Adipocyte (in vitro differentiated cells): Measurements from ENCODE around the gene PTCD1.

Source experiments
- DNase-seq: peaks from one replicate; pipeline ENCODE4 v3.0.0-alpha.2; 2015; ENCODE audit warnings: low read depth
- H3K27me3 ChIP-seq: replicated peaks from 2 replicates; pipeline ENCODE4 v1.7.0; 2013; ENCODE audit warnings: mild to moderate bottlenecking, low read length, moderate library complexity; ENCODE audit not compliant: control insufficient read depth, insufficient read depth
- H3K36me3 ChIP-seq: 2 replicates; pipeline ENCODE4 v1.7.0; 2013; ENCODE audit warnings: low read length, mild to moderate bottlenecking, moderate library complexity; ENCODE audit not compliant: control insufficient read depth, insufficient read depth, severe bottlenecking
- H3K4me1 ChIP-seq: 2 replicates; pipeline ENCODE4 v1.7.0; 2013; ENCODE audit warnings: mild to moderate bottlenecking, low read length, moderate library complexity; ENCODE audit not compliant: control insufficient read depth, insufficient read depth
- H3K4me3 ChIP-seq: 2 replicates; pipeline ENCODE4 v1.7.0; 2013; ENCODE audit warnings: mild to moderate bottlenecking, low read length, moderate library complexity
- H3K9ac ChIP-seq: 2 replicates; pipeline ENCODE4 v1.7.0; 2013; ENCODE audit warnings: mild to moderate bottlenecking, low read length, moderate library complexity
- H3K9me3 ChIP-seq: 2 replicates; pipeline ENCODE4 v1.7.0; 2013; ENCODE audit warnings: mild to moderate bottlenecking, low read length, moderate library complexity; ENCODE audit not compliant: control insufficient read depth

Gene PTCD1

GRCh38 chr7:99406557-99406956 lies 32.0 kb downstream of the PTCD1 start:
- Histone ChIP-seq H3K4me3 (peak overlapping the region; percentile 100), H3K27me3 (no peaks in the 10 kb centered on the region), H3K36me3 (peaks cover 33% of the 10 kb centered on the region), H3K4me1 (peaks cover 41% of the 10 kb centered on the region), H3K9me3 (no peaks in the 10 kb centered on the region), H3K9ac (peak overlapping the region; percentile 99)
- no peak for DNase-seq

GRCh38 chr7:99404977-99405320 lies 33.6 kb downstream of the PTCD1 start:
- H3K9me3 ChIP-seq, result no peaks in the 10 kb centered on the region
- DNase-seq, result no peak
- H3K36me3 ChIP-seq, result peaks cover 35% of the 10 kb centered on the region
- H3K4me3 ChIP-seq, result no peak overlapping the region
- H3K9ac ChIP-seq, result peak overlapping the region; percentile 41
- H3K4me1 ChIP-seq, result peaks cover 35% of the 10 kb centered on the region
- no peaks in the 10 kb centered on the region for H3K27me3 ChIP-seq

DNA sequence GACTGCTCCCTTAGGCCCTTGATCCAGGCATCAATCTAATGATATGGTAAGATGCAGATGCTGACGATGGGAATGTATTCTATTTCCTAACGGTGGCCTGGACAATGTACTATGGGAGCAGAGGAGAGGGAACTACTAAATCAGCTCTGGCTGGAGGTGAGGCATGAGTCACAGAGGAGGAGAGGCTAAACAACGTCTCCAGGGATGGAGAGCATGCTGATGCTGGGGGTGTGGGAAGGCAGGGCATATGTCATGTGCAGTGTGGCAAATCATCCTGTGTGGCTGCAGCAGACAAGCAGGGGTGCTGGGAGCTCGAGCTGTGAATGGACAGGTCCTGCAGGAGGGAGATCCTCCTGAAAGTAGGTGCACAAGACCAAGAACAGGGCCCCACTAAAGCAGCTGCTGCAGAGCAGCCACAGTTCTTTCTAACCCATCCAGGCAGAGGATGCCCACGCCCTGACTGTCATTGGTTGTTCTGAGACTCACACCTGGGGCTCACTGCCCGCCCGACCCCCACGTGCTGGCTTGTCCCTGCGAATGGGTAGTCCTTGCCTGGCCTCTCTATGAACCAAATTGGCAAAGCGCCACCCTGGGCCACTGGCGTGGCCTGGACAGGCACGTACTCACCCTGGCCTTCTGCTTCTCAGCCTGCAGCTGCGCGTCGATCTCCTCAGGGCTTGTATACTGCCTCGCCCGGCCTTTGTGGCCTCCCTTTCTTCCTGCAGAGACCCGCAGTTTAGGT lies 34.2 kb downstream of the PTCD1 start:
- peaks cover 32% of the 10 kb centered on the region for H3K4me1 ChIP-seq
- H3K36me3 ChIP-seq, result peaks cover 41% of the 10 kb centered on the region
- no peaks in the 10 kb centered on the region for H3K9me3 ChIP-seq
- no peak for DNase-seq
- H3K9ac ChIP-seq, result peak overlapping the region; percentile 41
- H3K4me3 ChIP-seq, result no peak overlapping the region
- no peaks in the 10 kb centered on the region for H3K27me3 ChIP-seq

DNA sequence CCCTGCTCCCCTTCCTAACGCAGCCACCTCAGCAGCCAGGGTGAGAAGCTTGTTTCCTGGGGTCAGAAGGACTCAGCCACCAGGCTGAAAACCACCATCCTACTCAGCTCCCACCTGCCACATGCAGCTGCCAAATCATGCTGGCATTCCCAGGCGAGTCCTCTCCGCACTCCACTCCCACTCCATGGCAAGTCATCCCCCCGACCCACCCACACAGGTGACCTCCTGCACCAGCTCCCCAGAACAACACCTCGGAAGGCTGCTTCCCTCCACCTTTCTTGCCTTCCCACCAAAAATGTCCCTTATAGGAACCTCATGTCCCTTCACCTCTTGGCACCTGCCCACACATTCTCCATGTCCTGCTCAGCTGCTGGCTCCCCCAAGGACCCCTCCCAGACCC lies 34.8 kb downstream of the PTCD1 start:
- H3K4me3 ChIP-seq, result no peak overlapping the region
- no peak for DNase-seq
- no peak overlapping the region for H3K9ac ChIP-seq
- peaks cover 32% of the 10 kb centered on the region for H3K4me1 ChIP-seq
- H3K36me3 ChIP-seq, result peaks cover 47% of the 10 kb centered on the region
- no peaks in the 10 kb centered on the region for H3K9me3 ChIP-seq
- no peaks in the 10 kb centered on the region for H3K27me3 ChIP-seq

DNA sequence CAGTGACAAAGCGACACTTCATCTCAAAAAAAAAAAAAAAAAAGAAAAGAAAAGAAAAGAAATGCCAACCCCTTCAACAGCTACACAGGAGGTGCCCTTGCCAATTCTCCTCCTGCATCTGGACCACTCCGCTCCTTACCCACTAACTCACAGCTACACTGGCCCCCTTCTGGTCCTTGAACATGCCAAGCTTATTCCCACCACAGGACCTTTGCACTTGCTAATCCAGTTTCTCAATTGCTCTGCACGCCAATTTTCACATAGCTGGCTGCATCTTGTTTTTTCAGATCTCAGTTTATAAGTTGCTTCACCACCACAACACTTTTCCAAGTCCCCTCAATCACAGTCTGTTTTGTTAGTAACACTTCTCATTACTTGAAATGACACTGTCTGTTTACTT lies 35.7 kb downstream of the PTCD1 start:
- H3K36me3 ChIP-seq, result peaks cover 55% of the 10 kb centered on the region

GRCh38 chr7:99399597-99399996 lies 39.0 kb downstream of the PTCD1 start:
- Histone ChIP-seq H3K4me3 (no peak overlapping the region), H3K27me3 (no peaks in the 10 kb centered on the region), H3K4me1 (peaks cover 7% of the 10 kb centered on the region), H3K9ac (no peak overlapping the region), H3K36me3 (peaks cover 85% of the 10 kb centered on the region), H3K9me3 (no peaks in the 10 kb centered on the region)
- DNase-seq, result no peak

More for the DNA sequence above, 35.7 kb downstream of the PTCD1 start:
- no peaks in the 10 kb centered on the region for H3K9me3 ChIP-seq
- DNase-seq, result no peak
- no peak overlapping the region for H3K4me3 ChIP-seq
- H3K27me3 ChIP-seq, result no peaks in the 10 kb centered on the region
- peaks cover 32% of the 10 kb centered on the region for H3K4me1 ChIP-seq
- H3K9ac ChIP-seq, result no peak overlapping the region

- H3K27me3 ChIP-seq, result no peaks in the 10 kb centered on the region
- no peak overlapping the region for H3K4me3 ChIP-seq
- H3K36me3 ChIP-seq, result peaks cover 89% of the 10 kb centered on the region
- H3K9me3 ChIP-seq, result no peaks in the 10 kb centered on the region
- DNase-seq, result no peak
- peaks cover under 1% of the 10 kb centered on the region for H3K4me1 ChIP-seq
- H3K9ac ChIP-seq, result peak overlapping the region; percentile 5
These were observed 39.6 kb downstream of the PTCD1 start for GRCh38 chr7:99398891-99399445.

GRCh38 chr7:99397297-99397983 lies 41.2 kb downstream of the PTCD1 start:
- H3K27me3 ChIP-seq, result no peaks in the 10 kb centered on the region
- H3K9me3 ChIP-seq, result no peaks in the 10 kb centered on the region
- no peak overlapping the region for H3K4me3 ChIP-seq
- H3K4me1 ChIP-seq, result no peaks in the 10 kb centered on the region
- H3K36me3 ChIP-seq, result peaks cover 82% of the 10 kb centered on the region
- no peak overlapping the region for H3K9ac ChIP-seq
- no peak for DNase-seq

DNA sequence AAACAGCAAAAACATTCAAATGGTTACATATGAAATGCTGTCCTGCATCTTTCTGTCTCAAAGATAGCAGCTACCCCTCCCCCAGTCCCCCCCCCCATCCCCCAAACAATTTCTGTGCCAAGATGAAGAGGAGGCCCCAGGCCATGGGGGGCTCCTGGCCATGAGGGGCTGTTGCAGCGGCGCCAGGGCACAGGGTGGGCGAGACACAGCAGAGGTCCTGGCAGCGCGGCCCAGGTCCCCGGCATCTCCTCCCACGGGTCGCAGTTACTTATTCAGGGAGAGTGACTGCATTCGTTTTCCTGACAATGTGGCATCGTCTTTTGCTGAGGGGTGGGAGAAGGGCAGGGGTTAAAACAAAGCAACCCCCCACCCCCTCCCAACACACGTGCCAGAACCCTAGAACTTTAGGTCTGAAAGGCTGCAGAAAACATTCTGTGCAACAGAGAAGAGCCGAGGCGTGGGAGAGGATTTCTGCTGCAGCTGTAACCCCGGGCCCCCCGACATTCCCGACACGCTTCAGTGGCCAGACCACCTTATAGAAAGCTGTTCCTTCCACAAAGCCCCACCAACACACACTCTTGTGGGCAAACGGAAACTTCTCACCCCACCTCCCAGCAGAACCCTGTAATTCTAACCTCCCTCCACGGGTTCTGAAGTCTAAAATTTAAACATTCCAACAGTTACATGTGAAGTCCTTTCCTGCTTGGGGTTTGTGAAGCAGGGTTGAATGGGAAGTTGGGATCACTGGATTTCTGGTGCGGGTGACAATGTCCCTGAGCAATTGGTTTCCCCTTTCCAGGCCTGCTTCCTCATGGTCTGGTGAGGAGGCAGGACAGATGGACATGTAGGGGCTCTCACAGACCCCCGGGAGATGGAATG lies 41.9 kb downstream of the PTCD1 start:
- no peak overlapping the region for H3K4me3 ChIP-seq
- no peak overlapping the region for H3K9ac ChIP-seq
- no peaks in the 10 kb centered on the region for H3K4me1 ChIP-seq
- H3K9me3 ChIP-seq, result no peaks in the 10 kb centered on the region
- H3K36me3 ChIP-seq, result peaks cover 85% of the 10 kb centered on the region
- H3K27me3 ChIP-seq, result no peaks in the 10 kb centered on the region
- DNase-seq, result no peak

DNA sequence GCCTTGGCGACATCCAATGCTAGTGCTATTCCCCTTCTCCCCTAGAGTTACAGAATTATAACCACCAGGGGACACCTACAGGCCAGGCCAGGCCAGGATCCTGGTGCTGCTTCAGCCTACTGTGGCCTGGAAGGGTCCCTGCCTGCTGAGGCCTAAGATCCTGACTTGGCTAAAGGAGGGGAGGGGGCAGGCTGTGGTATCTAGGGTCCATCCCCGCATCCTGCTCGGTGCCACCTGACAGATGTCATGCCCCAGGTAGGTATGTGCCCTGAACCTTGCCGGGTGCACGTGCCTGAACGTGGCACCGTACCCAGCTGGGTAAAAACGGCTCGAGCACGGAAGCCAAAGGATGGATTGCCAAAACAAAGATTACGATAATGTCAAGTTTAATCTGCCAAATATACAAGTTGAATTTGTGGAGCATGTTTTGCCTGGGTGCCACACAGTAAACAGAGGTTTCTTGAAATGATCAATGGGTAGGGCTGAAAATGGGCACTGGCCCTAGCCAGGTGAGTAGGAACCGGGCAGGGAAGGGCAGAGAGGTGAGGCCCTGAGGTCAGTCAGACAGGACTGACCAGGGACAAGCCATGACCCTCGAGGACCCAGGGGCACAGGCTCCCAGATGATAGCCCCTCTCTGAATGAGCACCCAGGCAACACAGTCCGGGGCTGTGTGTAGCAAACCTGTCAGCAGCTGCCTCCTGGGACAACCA lies 42.8 kb downstream of the PTCD1 start:
- Histone ChIP-seq H3K9ac (no peak overlapping the region), H3K36me3 (peaks cover 85% of the 10 kb centered on the region), H3K4me1 (no peaks in the 10 kb centered on the region), H3K27me3 (no peaks in the 10 kb centered on the region), H3K4me3 (no peak overlapping the region), H3K9me3 (no peaks in the 10 kb centered on the region)
- no peak for DNase-seq
